Neural cell (in vitro differentiated cells): ENCODE results near the gene COQ10B. TPM values are rescaled to one million over a fixed set of nuclear protein-coding genes. Genes with fewer than 3 reads are reported as not detected.

Experiments used
- H2AFZ ChIP-seq: fragments of 200-600, 300-800 bp; sonication (generic), shearing (Covaris generic); 2 replicates; pipeline ENCODE4 v1.6.0; 2014; ENCODE audit warnings: low read depth, mild to moderate bottlenecking, antibody characterized with exemption, low read length, moderate library complexity
- H3F3A ChIP-seq: fragments of 200-600 bp; shearing (Covaris generic); 2 replicates; pipeline ENCODE4 v1.6.1; 2016; ENCODE audit warnings: mild to moderate bottlenecking, moderate library complexity, mixed read lengths, antibody characterized with exemption, low read length; ENCODE audit not compliant: insufficient read depth, poor library complexity, severe bottlenecking
- H3K27ac ChIP-seq: fragments of 200-600, 300-800 bp; sonication (generic), shearing (Covaris generic); 2 replicates; pipeline ENCODE4 v1.5.1; 2014; ENCODE audit warnings: mild to moderate bottlenecking, low read length, moderate library complexity
- H3K27me3 ChIP-seq: fragments of 300-800, 200-600 bp; sonication (generic), shearing (Covaris generic); 2 replicates; pipeline ENCODE4 v1.6.0; 2014; ENCODE audit warnings: mild to moderate bottlenecking, low read depth, low read length, moderate library complexity; ENCODE audit not compliant: insufficient read depth
- H3K36me3 ChIP-seq: fragments of 300-800, 200-600 bp; sonication (generic), shearing (Covaris generic); 2 replicates; pipeline ENCODE4 v1.5.1; 2014; ENCODE audit warnings: mild to moderate bottlenecking, antibody characterized with exemption, low read length, moderate library complexity; ENCODE audit not compliant: insufficient read depth
- H3K4me2 ChIP-seq: fragments of 300-800, 200-600 bp; sonication (generic), shearing (Covaris generic); 2 replicates; pipeline ENCODE4 v1.6.0; 2014; ENCODE audit warnings: mild to moderate bottlenecking, low read length
- H3K4me3 ChIP-seq: fragments of 300-800, 200-600 bp; sonication (generic), shearing (Covaris generic); 2 replicates; pipeline ENCODE4 v1.5.1; 2014; ENCODE audit warnings: mild to moderate bottlenecking, low read length, moderate library complexity
- H3K79me2 ChIP-seq: fragments of 200-600 bp; shearing (Covaris generic); replicated peaks from 2 replicates; pipeline ENCODE4 v1.6.0; 2014; ENCODE audit warnings: mild to moderate bottlenecking, low read length, moderate library complexity; ENCODE audit not compliant: insufficient read depth
- H3K9ac ChIP-seq: fragments of 300-800, 200-600 bp; sonication (generic), shearing (Covaris generic); 2 replicates; pipeline ENCODE4 v1.6.1; 2016; ENCODE audit warnings: mild to moderate bottlenecking, low read length, mixed read lengths
- H3K9me2 ChIP-seq: fragments of 200-600 bp; shearing (Covaris generic); 2 replicates; pipeline ENCODE4 v1.6.1; 2016; ENCODE audit warnings: mild to moderate bottlenecking, low read length, mixed read lengths; ENCODE audit not compliant: insufficient read depth
- H3K9me3 ChIP-seq: fragments of 200-600, 300-800 bp; sonication (generic), shearing (Covaris generic); 2 replicates; pipeline ENCODE4 v1.6.1; 2016; ENCODE audit warnings: mild to moderate bottlenecking, mixed run types, low read length, moderate library complexity, mixed read lengths
- H4K20me1 ChIP-seq: fragments of 200-600 bp; shearing (Covaris generic); 2 replicates; pipeline ENCODE4 v1.6.1; 2016; ENCODE audit warnings: mild to moderate bottlenecking, mixed run types; ENCODE audit not compliant: insufficient read depth
- EP300 ChIP-seq: fragments of 450-650 bp; conservative IDR thresholded peaks from 2 replicates; pipeline ENCODE4 v1.6.1; 2014; ENCODE audit warnings: antibody characterized with exemption, mild to moderate bottlenecking, moderate library complexity; ENCODE audit not compliant: poor library complexity, severe bottlenecking
- EZH2 ChIP-seq: fragments of 200-600, 300-800 bp; shearing (Covaris generic), sonication (generic); IDR thresholded peaks from 2 replicates; pipeline ENCODE4 v1.6.1; 2014; ENCODE audit warnings: antibody characterized with exemption, low read length, borderline replicate concordance, mild to moderate bottlenecking; ENCODE audit not compliant: insufficient read depth, poor library complexity, severe bottlenecking
- MXI1 ChIP-seq: fragments of 450-650 bp; conservative IDR thresholded peaks from 2 replicates; pipeline ENCODE4 v1.6.1; 2014; ENCODE audit warnings: antibody characterized with exemption, mild to moderate bottlenecking; ENCODE audit not compliant: poor library complexity, severe bottlenecking
- POLR2AphosphoS5 ChIP-seq: IDR thresholded peaks from 2 replicates; pipeline ENCODE4 v1.6.1; 2012
- RAD21 ChIP-seq: fragments of 450-650 bp; conservative IDR thresholded peaks from 2 replicates; pipeline ENCODE4 v1.6.1; 2014; ENCODE audit warnings: antibody characterized with exemption, mild to moderate bottlenecking, moderate library complexity
- SMC3 ChIP-seq: fragments of 450-650 bp; conservative IDR thresholded peaks from 2 replicates; pipeline ENCODE4 v1.6.1; 2014; ENCODE audit warnings: antibody characterized with exemption, mild to moderate bottlenecking, moderate library complexity; ENCODE audit not compliant: poor library complexity
- TAF1 ChIP-seq: IDR thresholded peaks from 2 replicates; pipeline ENCODE4 v1.6.1; 2012; ENCODE audit warnings: low read depth
- polyA plus RNA-seq: library from polyadenylated mRNA; depleted of rRNA; stranded (reverse); fragments of >200 nt; gene quantifications from 2 replicates; pipeline ENCODE4 v1.2.3, GENCODE V29; 2014
- TF ChIP-seq, protein P1 (sequence below): fragments of 450-650 bp; IDR thresholded peaks from 2 replicates; pipeline ENCODE4 v1.5.1; 2014; ENCODE audit warnings: antibody characterized with exemption, mild to moderate bottlenecking, moderate library complexity; ENCODE audit not compliant: poor library complexity, severe bottlenecking
- TF ChIP-seq, protein P2 (sequence below): IDR thresholded peaks from 2 replicates; pipeline ENCODE4 v1.6.1; 2012; ENCODE audit warnings: borderline replicate concordance

The COQ10B gene
- polyA plus RNA-seq, 1 donor from 2014 or later, result 28.4 TPM

DNA sequence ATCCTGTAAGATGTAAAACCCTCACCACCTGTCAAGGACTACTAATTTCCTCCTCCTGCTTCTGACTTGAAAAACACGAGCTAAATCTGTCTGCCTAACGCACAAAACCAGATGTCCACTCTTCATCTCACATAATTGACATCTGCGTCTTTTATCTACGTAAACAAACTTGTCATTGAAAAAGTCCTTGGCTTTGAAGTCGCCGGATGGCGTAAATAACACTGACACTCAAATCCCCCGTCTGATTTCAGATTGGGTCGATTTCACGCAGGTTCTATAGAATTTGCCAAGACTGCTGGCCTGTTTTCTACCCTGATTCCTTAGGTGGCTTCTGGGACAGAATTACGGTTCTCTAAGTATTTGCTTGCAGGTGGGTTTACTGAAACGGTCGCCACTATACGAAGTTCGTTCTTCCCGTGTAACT is 62.0 kb downstream of the COQ10B start:
- Histone ChIP-seq H3K27ac (peak overlapping the region; percentile 92), H2AFZ (peak overlapping the region; percentile 29)

DNA sequence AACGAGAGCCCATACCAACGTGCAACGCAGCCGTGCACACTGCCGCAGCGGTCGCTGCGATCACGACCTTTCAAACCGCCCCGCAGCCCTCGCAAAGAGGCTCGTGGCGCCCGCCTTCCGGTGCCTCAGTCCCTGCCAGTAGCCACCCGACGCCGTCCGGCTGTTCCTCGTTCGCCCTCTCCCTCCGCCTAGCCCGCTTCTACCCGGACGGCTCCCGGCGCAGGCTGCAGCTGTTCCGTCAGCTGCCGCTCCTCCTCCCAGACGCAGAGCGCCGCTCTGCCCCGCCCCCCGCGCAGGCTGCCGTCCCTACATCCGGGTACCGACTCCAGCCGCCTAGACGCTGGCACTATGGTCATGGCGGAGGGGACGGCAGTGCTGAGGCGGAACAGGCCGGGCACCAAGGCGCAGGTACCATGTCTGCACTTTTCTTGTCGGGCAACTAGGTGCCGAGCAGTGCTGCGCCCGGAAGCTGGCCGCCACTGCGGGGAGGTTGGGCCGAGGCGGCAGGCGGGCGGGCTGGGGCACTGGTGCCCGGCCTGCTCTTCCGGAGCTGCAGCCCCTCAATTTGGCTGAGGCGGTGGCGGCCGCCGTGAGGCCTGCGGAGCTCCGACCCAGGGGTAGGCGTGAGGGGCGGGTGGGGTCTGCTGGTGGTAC is 62.5 kb downstream of the COQ10B start, which contains the start of gene MOB4:
Gene MOB4, plus strand, starts transcription at position 328 of the 654 bp plus-strand sequence. Its CDS starts 21 bp downstream, at position 349.
- Histone ChIP-seq H3K4me2 (peak within 1 kb of the TSS; percentile 95), H3K79me2 (peaks cover 46% of the 10 kb centered on the region), H3K9me3 (no peaks in the 10 kb centered on the region), H3F3A (peaks cover 3% of the 10 kb centered on the region), H4K20me1 (no peaks in the 10 kb centered on the region), H3K9ac (peak within 1 kb of the TSS; percentile 98), H2AFZ (peak within 1 kb of the TSS; percentile 93), H3K36me3 (no peaks in the 10 kb centered on the region), H3K27me3 (no peaks in the 10 kb centered on the region), H3K27ac (peak within 1 kb of the TSS; percentile 92), H3K4me3 (peak within 1 kb of the TSS; percentile 99), H3K9me2 (no peaks in the 10 kb centered on the region)
- no peak for TF ChIP-seq EZH2
- TF ChIP-seq, protein P1, sequence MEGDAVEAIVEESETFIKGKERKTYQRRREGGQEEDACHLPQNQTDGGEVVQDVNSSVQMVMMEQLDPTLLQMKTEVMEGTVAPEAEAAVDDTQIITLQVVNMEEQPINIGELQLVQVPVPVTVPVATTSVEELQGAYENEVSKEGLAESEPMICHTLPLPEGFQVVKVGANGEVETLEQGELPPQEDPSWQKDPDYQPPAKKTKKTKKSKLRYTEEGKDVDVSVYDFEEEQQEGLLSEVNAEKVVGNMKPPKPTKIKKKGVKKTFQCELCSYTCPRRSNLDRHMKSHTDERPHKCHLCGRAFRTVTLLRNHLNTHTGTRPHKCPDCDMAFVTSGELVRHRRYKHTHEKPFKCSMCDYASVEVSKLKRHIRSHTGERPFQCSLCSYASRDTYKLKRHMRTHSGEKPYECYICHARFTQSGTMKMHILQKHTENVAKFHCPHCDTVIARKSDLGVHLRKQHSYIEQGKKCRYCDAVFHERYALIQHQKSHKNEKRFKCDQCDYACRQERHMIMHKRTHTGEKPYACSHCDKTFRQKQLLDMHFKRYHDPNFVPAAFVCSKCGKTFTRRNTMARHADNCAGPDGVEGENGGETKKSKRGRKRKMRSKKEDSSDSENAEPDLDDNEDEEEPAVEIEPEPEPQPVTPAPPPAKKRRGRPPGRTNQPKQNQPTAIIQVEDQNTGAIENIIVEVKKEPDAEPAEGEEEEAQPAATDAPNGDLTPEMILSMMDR, result peak; percentile 28
- peak; percentile 54 for TF ChIP-seq RAD21
- peak; percentile 96 for TF ChIP-seq POLR2AphosphoS5
- peak; percentile 93 for TF ChIP-seq MXI1
- peak; percentile 87 for TF ChIP-seq TAF1
- TF ChIP-seq EP300, result peak; percentile 99
- TF ChIP-seq SMC3, result peak; percentile 48
- TF ChIP-seq, protein P2, sequence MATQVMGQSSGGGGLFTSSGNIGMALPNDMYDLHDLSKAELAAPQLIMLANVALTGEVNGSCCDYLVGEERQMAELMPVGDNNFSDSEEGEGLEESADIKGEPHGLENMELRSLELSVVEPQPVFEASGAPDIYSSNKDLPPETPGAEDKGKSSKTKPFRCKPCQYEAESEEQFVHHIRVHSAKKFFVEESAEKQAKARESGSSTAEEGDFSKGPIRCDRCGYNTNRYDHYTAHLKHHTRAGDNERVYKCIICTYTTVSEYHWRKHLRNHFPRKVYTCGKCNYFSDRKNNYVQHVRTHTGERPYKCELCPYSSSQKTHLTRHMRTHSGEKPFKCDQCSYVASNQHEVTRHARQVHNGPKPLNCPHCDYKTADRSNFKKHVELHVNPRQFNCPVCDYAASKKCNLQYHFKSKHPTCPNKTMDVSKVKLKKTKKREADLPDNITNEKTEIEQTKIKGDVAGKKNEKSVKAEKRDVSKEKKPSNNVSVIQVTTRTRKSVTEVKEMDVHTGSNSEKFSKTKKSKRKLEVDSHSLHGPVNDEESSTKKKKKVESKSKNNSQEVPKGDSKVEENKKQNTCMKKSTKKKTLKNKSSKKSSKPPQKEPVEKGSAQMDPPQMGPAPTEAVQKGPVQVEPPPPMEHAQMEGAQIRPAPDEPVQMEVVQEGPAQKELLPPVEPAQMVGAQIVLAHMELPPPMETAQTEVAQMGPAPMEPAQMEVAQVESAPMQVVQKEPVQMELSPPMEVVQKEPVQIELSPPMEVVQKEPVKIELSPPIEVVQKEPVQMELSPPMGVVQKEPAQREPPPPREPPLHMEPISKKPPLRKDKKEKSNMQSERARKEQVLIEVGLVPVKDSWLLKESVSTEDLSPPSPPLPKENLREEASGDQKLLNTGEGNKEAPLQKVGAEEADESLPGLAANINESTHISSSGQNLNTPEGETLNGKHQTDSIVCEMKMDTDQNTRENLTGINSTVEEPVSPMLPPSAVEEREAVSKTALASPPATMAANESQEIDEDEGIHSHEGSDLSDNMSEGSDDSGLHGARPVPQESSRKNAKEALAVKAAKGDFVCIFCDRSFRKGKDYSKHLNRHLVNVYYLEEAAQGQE, result peak; percentile 89

More for the DNA sequence above, 62.0 kb downstream of the COQ10B start:
- Histone ChIP-seq H3K4me2 (peak overlapping the region; percentile 95), H3K9me3 (no peaks in the 10 kb centered on the region), H3K79me2 (peaks cover 41% of the 10 kb centered on the region), H3F3A (peaks cover 3% of the 10 kb centered on the region), H3K27me3 (no peaks in the 10 kb centered on the region), H3K9me2 (no peaks in the 10 kb centered on the region), H4K20me1 (no peaks in the 10 kb centered on the region), H3K4me3 (peak overlapping the region; percentile 99), H3K9ac (peak overlapping the region; percentile 98), H3K36me3 (no peaks in the 10 kb centered on the region)
- TF ChIP-seq, protein P2, result no peak
- TF ChIP-seq MXI1 (no peak), POLR2AphosphoS5 (no peak), EZH2 (no peak)
